HepG2 (cell line): ENCODE results near the gene PSKH1. TPM values are rescaled to one million over a fixed set of nuclear protein-coding genes. Genes with fewer than 3 reads are reported as not detected.
A peak's percentile ranks its signal among the peaks of the same experiment; 100 is the strongest.

Experiments
- ATAC-seq: fragments of 200-7000 bp; cut with Tn5 transposase; 3 replicates; pipeline ENCODE4 v1.9.1; 2020; ENCODE audit warnings: mild to moderate bottlenecking, moderate library complexity
- BruUV-seq: library from RNA; stranded (reverse); fragments of 400-500 nt; replicated peaks from 2 replicates; lab custom pipeline; 2021; lab: Mats Ljungman, UMichigan
- CTCF ChIA-PET: fragments of 300-600 bp; formaldehyde crosslinking; extraction: SDS; loops from one replicate; lab custom pipeline; 2021; ENCODE audit warnings: low total read pairs, inconsistent platforms, low intra/inter-chr PET ratio; lab: Yijun Ruan, JAX
- POLR2A ChIA-PET: fragments of 350-600 bp; sonication (Branson Sonifier 250); formaldehyde crosslinking; loops from one replicate; lab custom pipeline; 2020; ENCODE audit warnings: antibody characterized with exemption, inconsistent platforms; lab: Yijun Ruan, JAX
- DNase-seq: peaks from one replicate; pipeline ENCODE4 v3.0.0-alpha.2; 2015; ENCODE audit warnings: low spot score
- FAIRE-seq: peaks from 3 replicates; lab custom pipeline; 2011; peaks lifted over from hg19 to GRCh38; lab: Jason Lieb, UNC
- H2AFZ ChIP-seq: one replicate; pipeline ENCODE4 v1.6.1; 2011; ENCODE audit warnings: low read length, inconsistent platforms
- H3K27ac ChIP-seq: fragments of 300-600 bp; 3 replicates; pipeline ENCODE4 v1.8.0; 2011; ENCODE audit warnings: mixed run types, mild to moderate bottlenecking, mixed read lengths, low read length, inconsistent platforms; ENCODE audit not compliant: insufficient read depth; ENCODE audit errors: extremely low read length
- H3K27me3 ChIP-seq, 2 experiments: fragments of 200-600 bp in 1 of 2; 2 replicates in 1 of 2; 3 replicates in 1 of 2; pipeline versions ENCODE4 v1.6.0 to v1.8.0; 2011; ENCODE audit warnings: low read length in 2 of 2, mild to moderate bottlenecking in 2 of 2, moderate library complexity in 2 of 2, inconsistent platforms in 1 of 2; ENCODE audit not compliant: insufficient read depth in 2 of 2, control insufficient read depth in 1 of 2
- H3K36me3 ChIP-seq, 2 experiments: fragments of 200-600 bp in 1 of 2; replicated peaks in 1 of 2; 2 replicates in 1 of 2; 3 replicates in 1 of 2; pipeline versions ENCODE4 v1.5.1 to v1.8.0; 2011; ENCODE audit warnings: low read length in 2 of 2, inconsistent platforms in 1 of 2; ENCODE audit not compliant: insufficient read depth in 2 of 2, control insufficient read depth in 1 of 2
- H3K4me1 ChIP-seq: 2 replicates; pipeline ENCODE4 v1.5.1; 2012; ENCODE audit warnings: low read length, inconsistent platforms; ENCODE audit not compliant: insufficient read depth
- H3K4me2 ChIP-seq: 2 replicates; pipeline ENCODE4 v1.6.0; 2011; ENCODE audit warnings: low read depth, low read length, inconsistent platforms
- H3K4me3 ChIP-seq, 3 experiments: fragments of 200-600 bp in 1 of 3; sonication (generic), shearing (Covaris generic) in 1 of 3; replicated peaks in 1 of 3; 2 replicates each; pipeline ENCODE4 v1.5.1; 2011 to 2016; ENCODE audit warnings: low read length in 3 of 3, inconsistent platforms in 2 of 3, low read depth in 2 of 3, mild to moderate bottlenecking in 2 of 3, control low read depth in 1 of 3, mixed read lengths in 1 of 3; ENCODE audit not compliant: insufficient read depth in 1 of 3
- H3K79me2 ChIP-seq: one replicate; pipeline ENCODE4 v1.6.1; 2011; ENCODE audit warnings: low read length, inconsistent platforms; ENCODE audit not compliant: insufficient read depth
- H3K9ac ChIP-seq: 2 replicates; pipeline ENCODE4 v1.6.0; 2011; ENCODE audit warnings: mild to moderate bottlenecking, low read depth, low read length, inconsistent platforms; ENCODE audit not compliant: insufficient read depth
- H3K9me3 ChIP-seq: 2 replicates; pipeline ENCODE4 v1.5.1; 2012; ENCODE audit warnings: mild to moderate bottlenecking, low read length
- H4K20me1 ChIP-seq: 2 replicates; pipeline ENCODE4 v1.6.0; 2011; ENCODE audit warnings: inconsistent platforms, mild to moderate bottlenecking, low read length, moderate library complexity; ENCODE audit not compliant: insufficient read depth
- AGO1 ChIP-seq: fragments of 200-400 bp; formaldehyde crosslinking; IDR thresholded peaks from 2 replicates; pipeline ENCODE4 v1.6.1; 2017; ENCODE audit warnings: mild to moderate bottlenecking, low read depth, low read length, moderate library complexity; ENCODE audit not compliant: poor library complexity, severe bottlenecking
- ARHGAP35 ChIP-seq: sonication (generic); formaldehyde crosslinking; IDR thresholded peaks from 2 replicates; pipeline ENCODE4 v1.9.0; 2022; ENCODE audit warnings: mild to moderate bottlenecking, inconsistent platforms, moderate library complexity, missing genetic modification reagents, borderline replicate concordance
- CCDC6 ChIP-seq: sonication (generic); formaldehyde crosslinking; IDR thresholded peaks from 2 replicates; pipeline ENCODE4 v1.8.1; 2022; ENCODE audit warnings: mild to moderate bottlenecking, missing genetic modification reagents, moderate library complexity
- TAF1 ChIP-seq: sonication (generic); formaldehyde crosslinking; IDR thresholded peaks from 2 replicates; pipeline ENCODE4 v1.4.0; 2020; ENCODE audit warnings: missing genetic modification reagents
- ZNF350 ChIP-seq: sonication (generic); formaldehyde crosslinking; IDR thresholded peaks from 2 replicates; pipeline ENCODE4 v1.4.0; 2020; ENCODE audit warnings: mild to moderate bottlenecking, low read depth, missing genetic modification reagents, borderline replicate concordance
- ZNF501 ChIP-seq: sonication (generic); formaldehyde crosslinking; IDR thresholded peaks from 2 replicates; pipeline ENCODE4 v1.5.1; 2020; ENCODE audit warnings: mild to moderate bottlenecking, moderate library complexity, missing genetic modification reagents
- ZNF543 ChIP-seq: sonication (generic); formaldehyde crosslinking; IDR thresholded peaks from 2 replicates; pipeline ENCODE4 v1.4.0; 2020; ENCODE audit warnings: mild to moderate bottlenecking, missing genetic modification reagents
- ZNF7 ChIP-seq: IDR thresholded peaks from 2 replicates; pipeline ENCODE4 v1.6.1; 2016; ENCODE audit warnings: missing biosample characterization, missing genetic modification reagents
- ZNF749 ChIP-seq: sonication (generic); formaldehyde crosslinking; IDR thresholded peaks from 2 replicates; pipeline ENCODE4 v1.8.0; 2022; ENCODE audit warnings: mild to moderate bottlenecking, missing genetic modification reagents, moderate library complexity, borderline replicate concordance
- WGBS: methylation state at CpG from one replicate; pipeline ENCODE4 v1.1.6; 2017; ENCODE audit warnings: low lambda C conversion rate; 5-methylcytosine and 5-hydroxymethylcytosine counted together
- in situ Hi-C: cut with HindIII; loops from 2 replicates; pipeline ENCODE4 v1.10.0; 2017; ENCODE audit warnings: low pct_unique_long_range_greater_than_20kb; ENCODE audit not compliant: extremely low pct_ligation_motif_present
- intact Hi-C: fragments of 100-400 bp; cut with micrococcal nuclease; formaldehyde crosslinking; loops from one replicate; pipeline ENCODE4 v1.10.0; 2022; ENCODE audit not compliant: unreplicated experiment
- polyA plus RNA-seq, 8 experiments: library from polyadenylated mRNA; depleted of rRNA in 3 of 8; stranded (reverse) in 7 of 8; unstranded in 1 of 8; fragments of >200 nt; fragmentation: Illumina TruSeq in 4 of 8; extraction: Trizol in 4 of 8; gene quantifications; 2 replicates each; pipeline versions ENCODE4 v1.2.1 to v1.2.3, GENCODE V29; 2011 to 2016; ENCODE audit warnings: low read depth in 4 of 8, missing spikeins in 1 of 8, mixed read lengths in 1 of 8; ENCODE audit not compliant: insufficient read depth in 1 of 8
- total RNA-seq, 5 experiments: library from RNA; depleted of rRNA; stranded (reverse); fragments of >200 nt; fragmentation: Illumina TruSeq; extraction: Trizol; gene quantifications; 2 replicates each; pipeline ENCODE4 v1.2.3, GENCODE V29; 2016; ENCODE audit warnings: low read depth in 1 of 5
- TF ChIP-seq, protein P1 (sequence below), 2 experiments: fragments of 450-650 bp in 1 of 2; sonication (generic) in 1 of 2; formaldehyde crosslinking; IDR thresholded peaks; 2 replicates each; pipeline versions ENCODE4 v1.5.0 to v1.8.0; 2020 to 2022; ENCODE audit warnings: mild to moderate bottlenecking in 1 of 2, missing genetic modification reagents in 1 of 2
- TF ChIP-seq, protein P2 (sequence below): IDR thresholded peaks from 2 replicates; pipeline ENCODE4 v1.6.1; 2016; ENCODE audit warnings: missing genetic modification reagents, missing compliant biosample characterization
- TF ChIP-seq, protein P3 (sequence below): sonication (generic); formaldehyde crosslinking; IDR thresholded peaks from 2 replicates; pipeline ENCODE4 v1.5.1; 2020; ENCODE audit warnings: mild to moderate bottlenecking, missing genetic modification reagents
- TF ChIP-seq, protein P4 (sequence below): sonication (generic); formaldehyde crosslinking; IDR thresholded peaks from 2 replicates; pipeline ENCODE4 v1.5.0; 2020; ENCODE audit warnings: missing genetic modification reagents, mild to moderate bottlenecking, borderline replicate concordance
- TF ChIP-seq, protein P5 (sequence below): sonication (generic); IDR thresholded peaks from 2 replicates; pipeline ENCODE4 v1.6.1; 2016; ENCODE audit warnings: low read depth, borderline replicate concordance

PSKH1 gene
- total and polyA plus RNA-seq, 2 of the 13 experiments (the other 11 are each of a cell fraction or from before 2014, with no cell fraction given), result 8.4 to 19.1 TPM

DNA sequence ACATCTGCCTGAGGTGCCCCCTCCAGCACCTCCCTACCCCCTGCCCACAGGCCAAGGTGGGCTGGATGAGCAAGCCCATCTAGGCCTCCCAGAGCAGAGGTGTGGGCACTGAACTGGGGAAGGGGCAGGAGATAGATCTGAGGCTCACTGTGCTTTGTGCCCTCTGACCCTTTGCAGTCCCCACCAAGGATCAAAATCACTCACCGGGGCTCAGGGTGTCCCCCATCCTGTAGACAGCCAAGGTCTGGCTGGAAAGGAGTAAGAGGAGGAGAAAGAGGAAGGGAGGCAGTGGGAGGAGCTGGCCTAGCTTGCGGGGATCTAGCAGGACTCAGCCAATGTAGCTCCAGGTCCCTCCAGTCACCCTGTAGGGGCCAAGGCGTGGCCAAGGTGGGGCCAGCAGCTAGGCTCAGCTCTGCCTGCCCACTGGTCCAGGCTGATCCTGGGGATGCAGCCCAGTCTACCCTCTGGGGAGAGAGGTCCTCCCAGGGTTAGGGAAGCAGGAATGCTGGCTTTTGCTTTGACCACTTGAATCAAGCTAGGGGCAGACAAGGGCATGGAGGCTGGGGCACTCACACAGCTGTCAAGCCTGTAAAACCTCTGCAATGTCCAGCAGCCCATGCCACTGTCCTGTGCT, 73.6 kb downstream of the PSKH1 start:
- WGBS, result 6% methylated on average over 3 of the region's 3 CpGs
- Histone ChIP-seq H3K79me2 (peaks cover 68% of the 10 kb centered on the region), H2AFZ (no peak overlapping the region), H3K4me3 (peak overlapping the region; percentile 89 to 91 (median 90)), H3K4me2 (peak overlapping the region; percentile 92), H4K20me1 (peaks cover 16% of the 10 kb centered on the region), H3K27me3 (no peaks in the 10 kb centered on the region; a peak in 1 of 5 replicates), H3K36me3 (peaks cover 14 to 19% of the 10 kb centered on the region in 2 experiments), H3K9ac (peak overlapping the region; percentile 97), H3K9me3 (no peaks in the 10 kb centered on the region), H3K4me1 (peaks cover 62% of the 10 kb centered on the region), H3K27ac (peak overlapping the region; percentile 75)
- peak; percentile 65 for DNase-seq
- in situ Hi-C loops, result no loop called here
- ATAC-seq, result peak; percentile 67
- FAIRE-seq, result peak; percentile 89
- no TSS peak for BruUV-seq
- ChIA-PET CTCF (no interaction called here), POLR2A (interaction anchor here (0.5 to 12.9 kb wide), 21 partner anchors 9 to 405 kb away, joined by 3 to 226 read pairs (median 6); partner anchors contain the start of genes CTCF, CTRL, DDX28 and DPEP2)
- intact Hi-C loops, result no loop called here
- TF ChIP-seq, protein P1, sequence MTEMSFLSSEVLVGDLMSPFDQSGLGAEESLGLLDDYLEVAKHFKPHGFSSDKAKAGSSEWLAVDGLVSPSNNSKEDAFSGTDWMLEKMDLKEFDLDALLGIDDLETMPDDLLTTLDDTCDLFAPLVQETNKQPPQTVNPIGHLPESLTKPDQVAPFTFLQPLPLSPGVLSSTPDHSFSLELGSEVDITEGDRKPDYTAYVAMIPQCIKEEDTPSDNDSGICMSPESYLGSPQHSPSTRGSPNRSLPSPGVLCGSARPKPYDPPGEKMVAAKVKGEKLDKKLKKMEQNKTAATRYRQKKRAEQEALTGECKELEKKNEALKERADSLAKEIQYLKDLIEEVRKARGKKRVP (CRISPR knock-in tag; IDR thresholded peaks at IDR 0.05), result no peak
- peak; percentile 46; the same call in 1 of the 2 replicates for TF ChIP-seq ZNF501 (CRISPR knock-in tag)
- no peak for TF ChIP-seq ZNF749 (CRISPR knock-in tag)
- TF ChIP-seq, protein P2, sequence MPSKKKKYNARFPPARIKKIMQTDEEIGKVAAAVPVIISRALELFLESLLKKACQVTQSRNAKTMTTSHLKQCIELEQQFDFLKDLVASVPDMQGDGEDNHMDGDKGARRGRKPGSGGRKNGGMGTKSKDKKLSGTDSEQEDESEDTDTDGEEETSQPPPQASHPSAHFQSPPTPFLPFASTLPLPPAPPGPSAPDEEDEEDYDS (CRISPR knock-in tag), result peak; percentile 65
- TF ChIP-seq, protein P3, sequence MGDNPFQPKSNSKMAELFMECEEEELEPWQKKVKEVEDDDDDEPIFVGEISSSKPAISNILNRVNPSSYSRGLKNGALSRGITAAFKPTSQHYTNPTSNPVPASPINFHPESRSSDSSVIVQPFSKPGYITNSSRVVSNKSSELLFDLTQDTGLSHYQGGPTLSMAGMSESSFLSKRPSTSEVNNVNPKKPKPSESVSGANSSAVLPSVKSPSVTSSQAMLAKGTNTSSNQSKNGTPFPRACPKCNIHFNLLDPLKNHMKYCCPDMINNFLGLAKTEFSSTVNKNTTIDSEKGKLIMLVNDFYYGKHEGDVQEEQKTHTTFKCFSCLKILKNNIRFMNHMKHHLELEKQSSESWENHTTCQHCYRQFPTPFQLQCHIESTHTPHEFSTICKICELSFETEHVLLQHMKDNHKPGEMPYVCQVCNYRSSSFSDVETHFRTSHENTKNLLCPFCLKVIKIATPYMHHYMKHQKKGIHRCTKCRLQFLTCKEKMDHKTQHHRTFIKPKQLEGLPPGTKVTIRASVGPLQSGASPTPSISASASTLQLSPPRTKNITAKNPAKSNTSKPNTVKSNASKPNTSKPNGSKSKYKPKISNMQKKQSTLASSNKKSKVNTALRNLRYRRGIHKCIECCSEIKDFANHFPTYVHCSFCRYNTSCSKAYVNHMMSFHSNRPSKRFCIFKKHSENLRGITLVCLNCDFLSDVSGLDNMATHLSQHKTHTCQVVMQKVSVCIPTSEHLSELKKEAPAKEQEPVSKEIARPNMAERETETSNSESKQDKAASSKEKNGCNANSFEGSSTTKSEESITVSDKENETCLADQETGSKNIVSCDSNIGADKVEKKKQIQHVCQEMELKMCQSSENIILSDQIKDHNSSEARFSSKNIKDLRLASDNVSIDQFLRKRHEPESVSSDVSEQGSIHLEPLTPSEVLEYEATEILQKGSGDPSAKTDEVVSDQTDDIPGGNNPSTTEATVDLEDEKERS (CRISPR knock-in tag), result peak; percentile 18; the same call in 1 of the 2 replicates
- TF ChIP-seq, protein P4, sequence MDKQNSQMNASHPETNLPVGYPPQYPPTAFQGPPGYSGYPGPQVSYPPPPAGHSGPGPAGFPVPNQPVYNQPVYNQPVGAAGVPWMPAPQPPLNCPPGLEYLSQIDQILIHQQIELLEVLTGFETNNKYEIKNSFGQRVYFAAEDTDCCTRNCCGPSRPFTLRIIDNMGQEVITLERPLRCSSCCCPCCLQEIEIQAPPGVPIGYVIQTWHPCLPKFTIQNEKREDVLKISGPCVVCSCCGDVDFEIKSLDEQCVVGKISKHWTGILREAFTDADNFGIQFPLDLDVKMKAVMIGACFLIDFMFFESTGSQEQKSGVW (CRISPR knock-in tag), result no peak
- TF ChIP-seq ZNF7 (CRISPR knock-in tag), result no peak
- peak; percentile 35; the same call in 1 of the 2 replicates for TF ChIP-seq ZNF543
- 0 out of 2 replicates have a peak, but pooled peaks have one; percentile 24 for TF ChIP-seq ARHGAP35 (CRISPR knock-in tag)
- 0 out of 2 replicates have a peak, but pooled peaks have one; percentile 33 for TF ChIP-seq CCDC6 (CRISPR knock-in tag)
- TF ChIP-seq, protein P5, sequence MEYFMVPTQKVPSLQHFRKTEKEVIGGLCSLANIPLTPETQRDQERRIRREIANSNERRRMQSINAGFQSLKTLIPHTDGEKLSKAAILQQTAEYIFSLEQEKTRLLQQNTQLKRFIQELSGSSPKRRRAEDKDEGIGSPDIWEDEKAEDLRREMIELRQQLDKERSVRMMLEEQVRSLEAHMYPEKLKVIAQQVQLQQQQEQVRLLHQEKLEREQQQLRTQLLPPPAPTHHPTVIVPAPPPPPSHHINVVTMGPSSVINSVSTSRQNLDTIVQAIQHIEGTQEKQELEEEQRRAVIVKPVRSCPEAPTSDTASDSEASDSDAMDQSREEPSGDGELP, result no peak
- no peak; the same call in none of the 2 replicates for TF ChIP-seq ZNF350
- TF ChIP-seq AGO1, result no peak
- peak; percentile 72; the same call in 1 of the 2 replicates for TF ChIP-seq TAF1
